ENCODE results near the gene MTRR.

DNA sequence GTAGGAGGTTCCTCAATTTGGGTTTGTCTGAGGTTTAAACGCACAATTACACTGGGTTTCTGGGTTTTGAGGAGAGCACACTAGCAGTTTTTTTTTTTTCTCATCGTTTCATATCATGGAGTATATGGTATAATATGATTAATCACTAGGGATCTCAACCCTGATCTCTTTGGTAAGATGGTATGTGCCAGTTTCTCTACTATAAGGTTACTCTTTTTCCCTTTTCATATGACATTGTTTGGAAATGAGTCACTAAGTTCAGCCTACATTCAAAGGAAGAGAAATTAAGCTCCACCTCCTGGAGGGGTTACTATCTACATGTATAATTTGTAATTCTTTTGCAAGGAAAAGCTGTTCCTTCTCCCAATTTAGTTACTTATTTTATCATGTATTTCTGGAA lies 35.2 kb downstream of the MTRR start:
- TF ChIP-seq POLR2AphosphoS5 (IDR thresholded peaks at IDR 0.05; ENCODE audit: control insufficient read depth, insufficient read depth, low read depth, low read length) (no peak), JUND (IDR thresholded peaks at IDR 0.05; ENCODE audit: borderline replicate concordance, low read depth, low read length) (no peak), JUND (tag; IDR thresholded peaks at IDR 0.05; ENCODE audit: borderline replicate concordance, low read depth, low read length) (no peak)
- TF ChIP-seq, protein P1, sequence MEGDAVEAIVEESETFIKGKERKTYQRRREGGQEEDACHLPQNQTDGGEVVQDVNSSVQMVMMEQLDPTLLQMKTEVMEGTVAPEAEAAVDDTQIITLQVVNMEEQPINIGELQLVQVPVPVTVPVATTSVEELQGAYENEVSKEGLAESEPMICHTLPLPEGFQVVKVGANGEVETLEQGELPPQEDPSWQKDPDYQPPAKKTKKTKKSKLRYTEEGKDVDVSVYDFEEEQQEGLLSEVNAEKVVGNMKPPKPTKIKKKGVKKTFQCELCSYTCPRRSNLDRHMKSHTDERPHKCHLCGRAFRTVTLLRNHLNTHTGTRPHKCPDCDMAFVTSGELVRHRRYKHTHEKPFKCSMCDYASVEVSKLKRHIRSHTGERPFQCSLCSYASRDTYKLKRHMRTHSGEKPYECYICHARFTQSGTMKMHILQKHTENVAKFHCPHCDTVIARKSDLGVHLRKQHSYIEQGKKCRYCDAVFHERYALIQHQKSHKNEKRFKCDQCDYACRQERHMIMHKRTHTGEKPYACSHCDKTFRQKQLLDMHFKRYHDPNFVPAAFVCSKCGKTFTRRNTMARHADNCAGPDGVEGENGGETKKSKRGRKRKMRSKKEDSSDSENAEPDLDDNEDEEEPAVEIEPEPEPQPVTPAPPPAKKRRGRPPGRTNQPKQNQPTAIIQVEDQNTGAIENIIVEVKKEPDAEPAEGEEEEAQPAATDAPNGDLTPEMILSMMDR (IDR thresholded peaks at IDR 0.05 in 2 of 3, conservative IDR thresholded peaks at IDR 0.05 in 1 of 3; ENCODE audit: insufficient read depth in 2 of 3, low read depth in 1 of 3, low read length in 3 of 3), result no peak

Measured in K562 (cell line).